Colonic mucosa (tissue), 4 donors: Measurements from ENCODE around the gene SBSN. TPM values are rescaled to one million over a fixed set of nuclear protein-coding genes. Genes with fewer than 3 reads are reported as not detected.
"Not testable (repeated sequence)": the region's sequence is repeated elsewhere in the genome, so short reads cannot be mapped to it uniquely, and the experiment has no call there.

Source experiments
- DNase-seq: peaks from one replicate; pipeline ENCODE4 v3.0.0-alpha.2; 2020
- H3K27ac ChIP-seq: fragments of 200-600 bp; one replicate; pipeline ENCODE4 v1.8.0; 2021
- H3K27me3 ChIP-seq: fragments of 200-600 bp; one replicate; pipeline ENCODE4 v1.8.0; 2021
- H3K36me3 ChIP-seq: fragments of 200-600 bp; one replicate; pipeline ENCODE4 v1.8.0; 2021
- H3K4me1 ChIP-seq: fragments of 200-600 bp; one replicate; pipeline ENCODE4 v1.8.0; 2021; ENCODE audit warnings: mild to moderate bottlenecking
- H3K4me3 ChIP-seq: fragments of 200-600 bp; one replicate; pipeline ENCODE4 v1.8.0; 2021
- H3K9ac ChIP-seq, 2 donors: one replicate each; pipeline ENCODE4 v1.7.0; 2013; ENCODE audit warnings: control low read depth in 2 of 2, low read depth in 2 of 2, low read length in 2 of 2
- H3K9me3 ChIP-seq: fragments of 200-600 bp; one replicate; pipeline ENCODE4 v1.8.0; 2021
- intact Hi-C: fragments of 100-400 bp; cut with DNase I; formaldehyde crosslinking; loops from one replicate; pipeline ENCODE4 v1.14.1; 2022
- total RNA-seq, 2 donors: library from RNA; stranded (reverse); fragmentation: NEBNext Ultra II Directional in 1 of 2; extraction: Animal tissue kit (Norgen Biotek cat#: 25700) in 1 of 2; gene quantifications; one replicate each; pipeline ENCODE4 v1.2.1, GENCODE V29; 2021
- TF ChIP-seq, protein P1 (sequence below): fragments of 200-600 bp; IDR thresholded peaks from one replicate; pipeline ENCODE4 v1.8.0; 2022; ENCODE audit warnings: antibody characterized with exemption, mild to moderate bottlenecking
- donor health status: healthy.
- donor health status: DM: no; HTN: no; CAD: no.
- donor health status: DM: no; HTN: no; CAD: no.

Gene SBSN
- total RNA-seq, 2 donors from 2014 or later = not detected

GRCh38 chr19:35483089-35483488 is 45.0 kb downstream of the SBSN start:
- no peak overlapping the region for H3K27ac ChIP-seq
- TF ChIP-seq, protein P1, sequence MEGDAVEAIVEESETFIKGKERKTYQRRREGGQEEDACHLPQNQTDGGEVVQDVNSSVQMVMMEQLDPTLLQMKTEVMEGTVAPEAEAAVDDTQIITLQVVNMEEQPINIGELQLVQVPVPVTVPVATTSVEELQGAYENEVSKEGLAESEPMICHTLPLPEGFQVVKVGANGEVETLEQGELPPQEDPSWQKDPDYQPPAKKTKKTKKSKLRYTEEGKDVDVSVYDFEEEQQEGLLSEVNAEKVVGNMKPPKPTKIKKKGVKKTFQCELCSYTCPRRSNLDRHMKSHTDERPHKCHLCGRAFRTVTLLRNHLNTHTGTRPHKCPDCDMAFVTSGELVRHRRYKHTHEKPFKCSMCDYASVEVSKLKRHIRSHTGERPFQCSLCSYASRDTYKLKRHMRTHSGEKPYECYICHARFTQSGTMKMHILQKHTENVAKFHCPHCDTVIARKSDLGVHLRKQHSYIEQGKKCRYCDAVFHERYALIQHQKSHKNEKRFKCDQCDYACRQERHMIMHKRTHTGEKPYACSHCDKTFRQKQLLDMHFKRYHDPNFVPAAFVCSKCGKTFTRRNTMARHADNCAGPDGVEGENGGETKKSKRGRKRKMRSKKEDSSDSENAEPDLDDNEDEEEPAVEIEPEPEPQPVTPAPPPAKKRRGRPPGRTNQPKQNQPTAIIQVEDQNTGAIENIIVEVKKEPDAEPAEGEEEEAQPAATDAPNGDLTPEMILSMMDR = no peak
- intact Hi-C loops = no loop called here
- no peak overlapping the region for H3K4me3 ChIP-seq
- no peak for DNase-seq
- no peak overlapping the region for H3K9ac ChIP-seq
- no peaks in the 10 kb centered on the region for H3K4me1 ChIP-seq
- no peaks in the 10 kb centered on the region for H3K27me3 ChIP-seq
- H3K36me3 ChIP-seq = no peaks in the 10 kb centered on the region
- no peaks in the 10 kb centered on the region for H3K9me3 ChIP-seq

GRCh38 chr19:35478794-35479677 is 49.1 kb downstream of the SBSN start:
- intact Hi-C loops = no loop called here

GRCh38 chr19:35476149-35476548 is 52.0 kb downstream of the SBSN start:
- TF ChIP-seq, protein P1 = no peak
- Histone ChIP-seq H3K4me1 (no peaks in the 10 kb centered on the region), H3K4me3 (no peak overlapping the region), H3K36me3 (no peaks in the 10 kb centered on the region), H3K27me3 (no peaks in the 10 kb centered on the region), H3K9me3 (no peaks in the 10 kb centered on the region), H3K9ac (no peak overlapping the region), H3K27ac (no peak overlapping the region)
- DNase-seq = no peak
- intact Hi-C loops = no loop called here

More at GRCh38 chr19:35478794-35479677, 49.1 kb downstream of the SBSN start:
- Histone ChIP-seq H3K36me3 (no peaks in the 10 kb centered on the region), H3K9me3 (no peaks in the 10 kb centered on the region), H3K27me3 (no peaks in the 10 kb centered on the region), H3K4me3 (no peak overlapping the region), H3K4me1 (no peaks in the 10 kb centered on the region), H3K9ac (no peak overlapping the region), H3K27ac (no peak overlapping the region)
- TF ChIP-seq, protein P1 = no peak
- no peak for DNase-seq

DNA sequence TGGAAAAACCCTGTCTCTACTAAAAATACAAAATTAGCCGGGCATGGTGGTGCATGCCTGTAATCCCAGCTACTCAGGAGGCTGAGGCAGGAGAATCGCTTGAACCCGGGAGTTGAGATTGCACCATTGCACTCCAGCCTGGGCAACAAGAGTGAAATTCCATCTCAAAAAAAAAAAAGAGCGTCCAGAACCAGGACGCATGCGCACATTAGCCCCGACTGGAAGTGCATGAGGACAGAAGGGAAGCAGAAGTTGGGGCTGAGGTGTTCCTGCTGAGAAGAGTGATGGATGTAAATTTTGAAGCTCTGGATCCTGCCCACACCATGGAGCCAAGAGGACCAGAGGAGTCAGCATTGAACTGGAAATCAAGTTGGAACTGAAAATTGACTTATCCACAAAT is 53.5 kb downstream of the SBSN start:
- H3K36me3 ChIP-seq, H3K4me1 ChIP-seq, intact Hi-C loops, H3K27me3 ChIP-seq, H3K9me3 ChIP-seq, H3K9ac ChIP-seq, H3K4me3 ChIP-seq, H3K27ac ChIP-seq, DNase-seq: not testable (repeated sequence)

DNA sequence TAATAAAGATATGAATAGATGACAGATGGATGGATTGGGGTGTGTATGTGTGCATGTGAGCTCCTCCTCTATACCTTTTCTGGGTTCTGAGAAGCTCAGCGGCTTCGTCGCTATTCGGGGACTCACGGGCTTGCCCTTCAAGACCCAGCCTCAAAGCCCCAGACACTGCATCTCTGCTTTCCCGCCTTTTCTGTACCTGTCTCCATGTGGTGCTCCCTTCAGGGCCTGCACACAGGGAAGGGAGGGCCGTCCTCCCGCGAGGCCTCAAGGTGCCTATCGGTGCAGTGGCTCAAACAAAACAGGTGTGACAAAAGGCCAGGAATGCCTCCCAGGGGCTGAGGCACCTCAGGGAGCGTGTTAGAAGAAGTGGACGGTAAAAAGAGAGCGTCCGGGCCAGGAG is 54.0 kb downstream of the SBSN start:
- H3K4me3 ChIP-seq = no peak overlapping the region
- DNase-seq = no peak
- TF ChIP-seq, protein P1 = no peak
- no peak overlapping the region for H3K27ac ChIP-seq
- no peaks in the 10 kb centered on the region for H3K27me3 ChIP-seq
- no peaks in the 10 kb centered on the region for H3K4me1 ChIP-seq
- H3K9ac ChIP-seq = no peak overlapping the region
- intact Hi-C loops = no loop called here
- no peaks in the 10 kb centered on the region for H3K36me3 ChIP-seq
- H3K9me3 ChIP-seq = no peaks in the 10 kb centered on the region

Other genes with a start within 250 kb of the SBSN start
- gene HAMP, start 245.8 kb downstream of the SBSN start, total RNA-seq = not detected
- not detected for gene MAG, start 236.2 kb downstream of the SBSN start, total RNA-seq
- gene CD22, start 199.1 kb downstream of the SBSN start, total RNA-seq = 1 to 10 TPM; 1.6 to 3.0 TPM
- gene FFAR1, start 180.4 kb downstream of the SBSN start, total RNA-seq = not detected
- gene FFAR3, start 169.9 kb downstream of the SBSN start, total RNA-seq = under 1 TPM in 1 of 2 donors, not detected in 1; 0.27 TPM
- gene GPR42, start 157.2 kb downstream of the SBSN start, total RNA-seq = not detected
- gene FFAR2, start 80.1 kb downstream of the SBSN start, total RNA-seq = under 1 TPM; 0.22 to 0.82 TPM
- not detected for gene KRTDAP, start 37.8 kb downstream of the SBSN start, total RNA-seq
- 10 to 100 TPM; 12.8 to 14.6 TPM for gene DMKN, start 14.7 kb downstream of the SBSN start, total RNA-seq
- gene GAPDHS, start 5.1 kb upstream of the SBSN start, total RNA-seq = not detected
- 100 to 1,000 TPM in 1 of 2 donors, 10 to 100 TPM in 1; 49.6 to 114 TPM for gene TMEM147, start 17.3 kb upstream of the SBSN start, total RNA-seq
- gene ATP4A, start 35.3 kb upstream of the SBSN start, total RNA-seq = not detected
- gene PMIS2, start 57.9 kb upstream of the SBSN start, total RNA-seq = not detected
- gene HAUS5, start 84.4 kb upstream of the SBSN start, total RNA-seq = 10 to 100 TPM in 1 of 2 donors, 1 to 10 TPM in 1; 5.0 to 17.0 TPM
- gene RBM42, start 100.7 kb upstream of the SBSN start, total RNA-seq = 100 to 1,000 TPM in 1 of 2 donors, 10 to 100 TPM in 1; 73.5 to 117 TPM
- 1 to 10 TPM; 1.4 to 1.9 TPM for gene ETV2, start 113.4 kb upstream of the SBSN start, total RNA-seq
- gene COX6B1, start 120.0 kb upstream of the SBSN start, total RNA-seq = 100 to 1,000 TPM; 761 to 820 TPM
- gene UPK1A, start 138.2 kb upstream of the SBSN start, total RNA-seq = not detected
- under 1 TPM in 1 of 2 donors, not detected in 1; 0.32 TPM for gene ZBTB32, start 176.2 kb upstream of the SBSN start, total RNA-seq
- 10 to 100 TPM; 32.1 to 46.9 TPM for gene KMT2B, start 189.7 kb upstream of the SBSN start, total RNA-seq
- gene IGFLR1, start 214.1 kb upstream of the SBSN start, total RNA-seq = 1 to 10 TPM; 5.4 to 6.9 TPM
- gene U2AF1L4, start 217.1 kb upstream of the SBSN start, total RNA-seq = 10 to 100 TPM; 14.9 to 18.7 TPM
- 10 to 100 TPM; 73.8 to 87.4 TPM for gene PSENEN, start 217.3 kb upstream of the SBSN start, total RNA-seq
- gene LIN37, start 220.3 kb upstream of the SBSN start, total RNA-seq = 1 to 10 TPM; 5.1 to 7.5 TPM
- gene HSPB6, start 228.7 kb upstream of the SBSN start, total RNA-seq = 10 to 100 TPM in 1 of 2 donors, 1 to 10 TPM in 1; 6.3 to 23.6 TPM
- gene PROSER3, start 229.9 kb upstream of the SBSN start, total RNA-seq = 10 to 100 TPM; 17.1 to 26.9 TPM
- 10 to 100 TPM in 1 of 2 donors, 1 to 10 TPM in 1; 6.0 to 25.0 TPM for gene ARHGAP33, start 247.3 kb upstream of the SBSN start, total RNA-seq